ENCODE measurements around the gene ASTN2.

DNA sequence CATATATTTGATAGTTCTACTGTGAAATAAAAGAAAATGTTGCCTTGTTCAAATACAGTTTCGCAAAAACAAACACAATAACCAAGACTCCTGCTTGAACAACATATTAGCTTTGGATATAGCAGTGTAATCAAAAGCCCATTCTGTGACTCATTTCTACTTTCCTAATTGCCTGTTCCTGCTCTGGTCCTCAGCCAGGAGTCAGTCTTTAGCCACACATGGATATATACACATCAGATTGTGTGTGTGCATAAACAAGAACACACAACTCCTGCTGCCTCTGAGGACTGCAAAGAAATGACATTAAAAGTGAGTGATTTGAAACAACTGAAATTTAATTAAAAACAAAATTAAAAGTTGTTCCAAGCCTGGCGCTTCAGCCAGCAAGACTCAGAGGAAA, 393.0 kb downstream of the ASTN2 start:
- TF ChIP-seq, protein P1, sequence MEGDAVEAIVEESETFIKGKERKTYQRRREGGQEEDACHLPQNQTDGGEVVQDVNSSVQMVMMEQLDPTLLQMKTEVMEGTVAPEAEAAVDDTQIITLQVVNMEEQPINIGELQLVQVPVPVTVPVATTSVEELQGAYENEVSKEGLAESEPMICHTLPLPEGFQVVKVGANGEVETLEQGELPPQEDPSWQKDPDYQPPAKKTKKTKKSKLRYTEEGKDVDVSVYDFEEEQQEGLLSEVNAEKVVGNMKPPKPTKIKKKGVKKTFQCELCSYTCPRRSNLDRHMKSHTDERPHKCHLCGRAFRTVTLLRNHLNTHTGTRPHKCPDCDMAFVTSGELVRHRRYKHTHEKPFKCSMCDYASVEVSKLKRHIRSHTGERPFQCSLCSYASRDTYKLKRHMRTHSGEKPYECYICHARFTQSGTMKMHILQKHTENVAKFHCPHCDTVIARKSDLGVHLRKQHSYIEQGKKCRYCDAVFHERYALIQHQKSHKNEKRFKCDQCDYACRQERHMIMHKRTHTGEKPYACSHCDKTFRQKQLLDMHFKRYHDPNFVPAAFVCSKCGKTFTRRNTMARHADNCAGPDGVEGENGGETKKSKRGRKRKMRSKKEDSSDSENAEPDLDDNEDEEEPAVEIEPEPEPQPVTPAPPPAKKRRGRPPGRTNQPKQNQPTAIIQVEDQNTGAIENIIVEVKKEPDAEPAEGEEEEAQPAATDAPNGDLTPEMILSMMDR (conservative IDR thresholded peaks at IDR 0.05) = no peak
- no peak for TF ChIP-seq ZFX (IDR thresholded peaks at IDR 0.05)
